Pancreas (tissue), 10 donors: Measurements from ENCODE around the gene CKB. TPM values are rescaled to one million over a fixed set of nuclear protein-coding genes. Genes with fewer than 3 reads are reported as not detected.

ENCODE experiments used
- ATAC-seq, 4 donors: fragments of 200-7000 bp; cut with Tn5 transposase; one replicate each; pipeline versions ENCODE4 v1.8.0 to v1.9.1; 2020; ENCODE audit warnings: mild to moderate bottlenecking in 4 of 4, moderate library complexity in 4 of 4
- DNase-seq, 6 donors: peaks; one replicate each; pipeline ENCODE4 v3.0.0-alpha.2; 2020
- FAIRE-seq: peaks from 2 replicates; lab custom pipeline; 2012; peaks lifted over from hg19 to GRCh38; lab: Jason Lieb, UNC
- H3K27ac ChIP-seq, 4 donors: fragments of 200-600 bp; sonication (generic); 1 replicate in 3 of 4; 2 replicates in 1 of 4; pipeline versions ENCODE4 v1.5.0 to v1.8.0; 2020
- H3K27me3 ChIP-seq, 4 donors: fragments of 200-600 bp; one replicate each; pipeline ENCODE4 v1.8.0; 2021
- H3K36me3 ChIP-seq, 3 donors: fragments of 200-600 bp; sonication (generic) in 1 of 3; one replicate each; pipeline versions ENCODE4 v1.5.0 to v1.8.0; 2020 to 2021
- H3K4me1 ChIP-seq, 3 donors: fragments of 200-600 bp; one replicate each; pipeline ENCODE4 v1.8.0; 2021
- H3K4me3 ChIP-seq, 4 donors: fragments of 200-600 bp; sonication (generic) in 2 of 4; one replicate each; pipeline versions ENCODE4 v1.5.0 to v1.8.0; 2020 to 2021
- H3K9me3 ChIP-seq, 4 donors: fragments of 200-600 bp; one replicate each; pipeline ENCODE4 v1.8.0; 2021
- CTCF ChIP-seq, 4 donors: fragments of 200-600 bp; sonication (generic) in 3 of 4; IDR thresholded peaks; one replicate each; pipeline versions ENCODE4 v1.5.0 to v1.8.0; 2021; ENCODE audit warnings: antibody characterized with exemption in 4 of 4
- WGBS, 2 donors: extraction: QIAGEN DNeasy Blood & Tissue Kit; methylation state at CpG; one replicate each; pipeline ENCODE4 v1.1.7; 2013; 5-methylcytosine and 5-hydroxymethylcytosine counted together
- intact Hi-C, 3 donors: fragments of 100-400 bp; cut with DNase I; formaldehyde crosslinking; loops; one replicate each; pipeline versions ENCODE4 v1.11.1 to v1.14.2; 2022
- polyA plus RNA-seq, 2 donors: library from polyadenylated mRNA; stranded (reverse); fragments of 200-250 nt; gene quantifications; one replicate each; pipeline ENCODE4 v1.2.3, GENCODE V29; 2013
- total RNA-seq, 6 donors: library from RNA; stranded (reverse); fragmentation: NEBNext Ultra II Directional in 4 of 6; extraction: Animal tissue kit (Norgen Biotek cat#: 25700) in 4 of 6; gene quantifications; one replicate each; pipeline versions ENCODE4 v1.2.1 to v1.2.4, GENCODE V29; 2021 to 2023
- donor health status: healthy with polysubstance abuse.
- donor health status: DM: no; HTN: no; CAD: no; lungs with moderate emphysema.
- donor health status: DM: no; HTN: no; CAD: no.
- donor health status: control.
- donor health status: control.
- donor health status: Bipolar disorder and iron deficiency.
- donor health status: DM: yes; HTN: yes; CAD: no.
- donor health status: DM: no; HTN: no; CAD: no.
- donor health status: DM: no; HTN: no; CAD: no.
- donor health status: DM: yes; HTN: yes; CAD: no.

Gene CKB
- total and polyA plus RNA-seq, 8 donors: 17.8 to 264 (median 45.9) TPM

- 64 to 69% methylated on average over 2 of the region's 2 CpGs for WGBS, 2 donors
Observed at GRCh38 chr14:103495854-103496253, 26.8 kb downstream of the CKB start.

GRCh38 chr14:103492156-103492925, 30.3 kb downstream of the CKB start:
- Histone ChIP-seq H3K9me3 (no peaks in the 10 kb centered on the region), H3K4me3 (no peak overlapping the region), H3K27ac (no peak overlapping the region), H3K27me3 (no peaks in the 10 kb centered on the region), H3K4me1 (no peaks in the 10 kb centered on the region), H3K36me3 (peaks cover 6 to 65% (median 9%) of the 10 kb centered on the region in 3 donors)
- ATAC-seq (no peak), FAIRE-seq (no peak), DNase-seq (no peak)
- intact Hi-C loops: loop anchor here in 1 of 3 donors (10.0 kb wide), 1 partner anchor 52 kb away; no protein-coding TSS in a partner anchor
- WGBS, 2 donors: 85 to 88% methylated on average over 6 of the region's 6 CpGs
- no peak for TF ChIP-seq CTCF (IDR thresholded peaks at IDR 0.05)

More at GRCh38 chr14:103495854-103496253, 26.8 kb downstream of the CKB start:
- no peak for FAIRE-seq
- Histone ChIP-seq H3K9me3 (no peaks in the 10 kb centered on the region), H3K4me3 (no peak overlapping the region), H3K4me1 (no peaks in the 10 kb centered on the region), H3K27me3 (no peaks in the 10 kb centered on the region), H3K36me3 (peaks cover 6 to 46% (median 9%) of the 10 kb centered on the region in 3 donors), H3K27ac (no peak overlapping the region)
- intact Hi-C loops: loop anchor here in 1 of 3 donors (10.0 kb wide), 1 partner anchor 49 kb away; no protein-coding TSS in a partner anchor
- DNase-seq: peak in 1 of 6 donors; percentile 10
- no peak for TF ChIP-seq CTCF (IDR thresholded peaks at IDR 0.05)
- no peak for ATAC-seq

GRCh38 chr14:103491691-103492090, 30.9 kb downstream of the CKB start:
- WGBS, 2 donors: 86 to 88% methylated on average over 10 of the region's 10 CpGs
- intact Hi-C loops: loop anchor here in 1 of 3 donors (10.0 kb wide), 1 partner anchor 53 kb away; no protein-coding TSS in a partner anchor

GRCh38 chr14:103489621-103490020, 33.0 kb downstream of the CKB start:
- no peak for ATAC-seq
- FAIRE-seq: no peak
- H3K4me1 ChIP-seq: no peaks in the 10 kb centered on the region
- no peak for DNase-seq
- no peak overlapping the region for H3K27ac ChIP-seq
- H3K4me3 ChIP-seq: no peak overlapping the region
- TF ChIP-seq CTCF (IDR thresholded peaks at IDR 0.05): no peak
- H3K36me3 ChIP-seq: peaks cover 0 to 49% (median 6%) of the 10 kb centered on the region in 3 donors
- no peaks in the 10 kb centered on the region for H3K9me3 ChIP-seq
- WGBS, 2 donors: 91 to 96% methylated on average over 2 of the region's 2 CpGs
- H3K27me3 ChIP-seq: no peaks in the 10 kb centered on the region
- intact Hi-C loops: loop anchor here in 1 of 3 donors (10.0 kb wide), 1 partner anchor 55 kb away; no protein-coding TSS in a partner anchor

More at GRCh38 chr14:103491691-103492090, 30.9 kb downstream of the CKB start:
- no peak for TF ChIP-seq CTCF (IDR thresholded peaks at IDR 0.05)
- H3K9me3 ChIP-seq: no peaks in the 10 kb centered on the region
- H3K4me1 ChIP-seq: no peaks in the 10 kb centered on the region
- no peaks in the 10 kb centered on the region for H3K27me3 ChIP-seq
- FAIRE-seq (no peak), ATAC-seq (no peak), DNase-seq (no peak)
- peaks cover 6 to 62% (median 9%) of the 10 kb centered on the region in 3 donors for H3K36me3 ChIP-seq
- H3K27ac ChIP-seq: no peak overlapping the region
- H3K4me3 ChIP-seq: no peak overlapping the region
